Activated CD4-positive, alpha-beta memory T cell treated with anti-CD3 and anti-CD28 coated beads, Interleukin-2, amount 10 ng/mL, durations not matched to agents 7 days and 5 days (primary cell): ENCODE results near the gene PDIA2. TPM values are rescaled to one million over a fixed set of nuclear protein-coding genes. Genes with fewer than 3 reads are reported as not detected.

ENCODE experiments used
- CTCF ChIA-PET: fragments of 350-600 bp; sonication (Branson Sonifier 250); formaldehyde crosslinking; loops from one replicate; lab custom pipeline; 2021; ENCODE audit warnings: antibody characterized with exemption, inconsistent platforms; lab: Charles Lee
- POLR2A ChIA-PET: fragments of 350-600 bp; sonication (Branson Sonifier 250); formaldehyde crosslinking; loops from one replicate; lab custom pipeline; 2021; ENCODE audit warnings: antibody characterized with exemption; lab: Charles Lee
- DNase-seq: peaks from one replicate; pipeline ENCODE4 v3.0.0-alpha.2; 2020
- H3K27ac Mint-ChIP-seq: one replicate; pipeline ENCODE4 v1.8.0; 2021; ENCODE audit warnings: mild to moderate bottlenecking, mixed read lengths
- H3K27me3 Mint-ChIP-seq: one replicate; pipeline ENCODE4 v1.8.0; 2021; ENCODE audit warnings: mixed read lengths
- H3K36me3 Mint-ChIP-seq: one replicate; pipeline ENCODE4 v1.8.0; 2021; ENCODE audit warnings: low read depth, mixed read lengths
- H3K4me1 Mint-ChIP-seq: one replicate; pipeline ENCODE4 v1.8.0; 2021; ENCODE audit warnings: mixed read lengths
- H3K4me3 Mint-ChIP-seq: one replicate; pipeline ENCODE4 v1.8.0; 2021; ENCODE audit warnings: mild to moderate bottlenecking, mixed read lengths
- H3K9me3 Mint-ChIP-seq: one replicate; pipeline ENCODE4 v1.8.0; 2021; ENCODE audit warnings: mixed read lengths
- total RNA-seq, 2 experiments: library from RNA; stranded (reverse); gene quantifications; one replicate each; pipeline ENCODE4 v1.2.3, GENCODE V29; 2021

Gene PDIA2
- total RNA-seq, 2 experiments from 2014 or later: not detected

DNA sequence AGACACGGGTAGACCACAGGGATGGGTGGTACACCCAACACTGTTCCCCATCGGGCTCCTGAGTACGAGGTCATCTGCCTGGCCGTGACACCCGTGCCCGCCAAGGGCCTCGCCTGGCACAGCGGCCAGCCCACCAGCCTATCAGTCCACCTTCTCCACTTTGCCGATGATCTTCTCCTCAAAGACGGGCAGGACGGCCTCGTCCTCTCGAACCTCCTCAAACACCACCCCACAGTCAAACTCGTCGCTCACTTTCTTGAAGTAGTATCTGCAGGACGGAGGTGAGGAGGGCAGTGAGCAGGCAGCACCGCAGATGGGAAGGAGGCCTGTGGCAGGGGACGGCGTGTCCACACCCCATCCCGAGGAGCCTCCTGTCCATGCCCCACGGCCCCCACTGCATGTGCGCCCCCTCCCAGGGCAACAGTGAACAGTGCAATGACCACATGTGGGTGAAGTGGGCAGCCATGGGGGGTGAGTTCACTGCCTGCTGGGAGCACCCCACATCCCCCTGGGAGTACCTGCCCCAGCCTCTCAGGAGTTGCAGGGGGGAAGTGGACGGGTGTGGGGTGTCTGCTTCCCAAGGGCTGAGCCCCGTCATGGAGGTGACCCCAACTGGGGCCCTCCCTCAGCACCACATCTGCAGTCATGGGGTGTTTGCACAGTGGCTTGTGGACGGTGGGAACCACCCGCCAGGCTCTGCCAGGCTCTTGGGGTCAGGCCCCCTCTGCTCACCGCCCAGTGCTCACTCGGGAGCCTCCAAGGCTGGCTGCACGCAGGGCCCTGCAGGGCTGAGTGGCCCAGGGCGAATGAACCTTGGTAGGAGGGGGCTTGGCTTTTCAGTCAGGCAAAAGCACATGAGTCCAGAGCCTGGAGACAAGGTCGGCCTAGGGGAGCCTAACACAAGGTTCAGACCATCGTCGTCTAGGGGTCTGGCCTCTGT lies 5.3 kb downstream of the PDIA2 start:
- Mint-ChIP-seq H3K27ac (no peak overlapping the region), H3K27me3 (no peaks in the 10 kb centered on the region), H3K4me3 (no peak overlapping the region), H3K9me3 (no peaks in the 10 kb centered on the region), H3K4me1 (no peaks in the 10 kb centered on the region), H3K36me3 (peaks cover 6% of the 10 kb centered on the region)
- ChIA-PET CTCF (no interaction called here), POLR2A (no interaction called here)
- no peak for DNase-seq

DNA sequence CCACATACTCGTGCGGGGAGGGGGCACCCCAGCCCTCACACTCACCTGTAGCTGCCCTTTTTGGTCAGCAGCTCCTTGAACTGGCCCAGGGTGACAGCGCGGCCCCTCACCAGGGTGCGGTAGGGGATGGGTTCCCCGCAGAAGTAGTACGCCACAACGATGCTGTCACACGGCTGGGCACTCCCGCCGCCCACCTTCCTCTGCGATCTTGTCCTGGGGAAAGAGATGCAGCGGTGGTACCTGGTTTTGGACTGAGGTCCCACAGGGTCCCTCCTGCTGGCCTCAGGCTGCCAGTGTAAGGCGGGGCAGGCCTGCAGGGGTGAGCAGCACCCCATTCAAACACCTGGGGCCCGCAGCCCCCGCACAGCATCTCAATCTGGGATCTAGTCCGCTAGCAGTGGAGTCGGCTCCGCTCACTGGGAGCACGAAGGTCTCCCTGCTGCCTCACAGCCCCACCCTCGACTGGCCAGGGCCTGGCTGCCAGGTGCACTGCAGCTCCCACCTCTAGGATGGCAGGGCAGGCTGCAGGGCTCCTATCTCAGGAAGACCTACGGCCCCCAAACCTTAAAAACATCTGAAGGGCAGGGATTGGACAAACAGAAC lies 6.5 kb downstream of the PDIA2 start:
- Mint-ChIP-seq H3K4me1 (no peaks in the 10 kb centered on the region), H3K36me3 (peaks cover 6% of the 10 kb centered on the region), H3K27me3 (no peaks in the 10 kb centered on the region), H3K9me3 (no peaks in the 10 kb centered on the region), H3K4me3 (no peak overlapping the region), H3K27ac (no peak overlapping the region)
- DNase-seq: no peak
- ChIA-PET CTCF (no interaction called here), POLR2A (no interaction called here)

- Mint-ChIP-seq H3K4me1 (no peaks in the 10 kb centered on the region), H3K27ac (no peak overlapping the region), H3K4me3 (no peak overlapping the region)
Observed at GRCh38 chr16:290015-290680, 7.2 kb downstream of the PDIA2 start.

GRCh38 chr16:290681-291405 lies 7.9 kb downstream of the PDIA2 start:
- Mint-ChIP-seq H3K4me1 (no peaks in the 10 kb centered on the region), H3K4me3 (no peak overlapping the region), H3K27ac (no peak overlapping the region), H3K27me3 (no peaks in the 10 kb centered on the region), H3K9me3 (no peaks in the 10 kb centered on the region), H3K36me3 (peaks cover 6% of the 10 kb centered on the region)
- CTCF ChIA-PET: interaction anchor here (0.5 kb wide), 1 partner anchor 74 kb away, joined by 3 read pairs; no protein-coding TSS in a partner anchor
- no peak for DNase-seq
- POLR2A ChIA-PET: no interaction called here

More at GRCh38 chr16:290015-290680, 7.2 kb downstream of the PDIA2 start:
- Mint-ChIP-seq H3K9me3 (no peaks in the 10 kb centered on the region), H3K27me3 (no peaks in the 10 kb centered on the region), H3K36me3 (peaks cover 6% of the 10 kb centered on the region)
- ChIA-PET POLR2A (no interaction called here), CTCF (interaction anchor here (0.5 kb wide), 1 partner anchor 73 kb away, joined by 3 read pairs; no protein-coding TSS in a partner anchor)
- DNase-seq: no peak

DNA sequence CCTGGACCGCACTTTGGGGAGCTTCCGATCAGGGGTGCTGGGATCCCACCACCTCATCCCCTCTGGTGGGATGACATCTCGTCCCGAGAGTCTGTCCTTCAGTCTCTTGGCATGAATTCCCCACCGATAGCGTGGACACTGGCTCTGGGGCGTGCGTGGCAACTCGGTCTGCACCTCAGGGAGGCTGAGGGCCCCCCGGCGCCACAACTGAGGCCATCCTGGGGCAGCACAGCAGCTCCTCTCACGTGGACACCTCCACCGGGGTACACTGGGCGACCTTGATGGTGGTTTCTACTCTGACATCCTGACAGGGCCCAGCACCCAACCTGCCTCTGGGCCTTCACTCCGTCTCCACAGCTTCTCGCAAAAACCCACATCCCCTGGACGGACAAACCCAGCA lies 8.6 kb downstream of the PDIA2 start:
- Mint-ChIP-seq H3K4me3 (no peak overlapping the region), H3K4me1 (no peaks in the 10 kb centered on the region), H3K27ac (no peak overlapping the region), H3K36me3 (peaks cover 6% of the 10 kb centered on the region), H3K9me3 (no peaks in the 10 kb centered on the region), H3K27me3 (no peaks in the 10 kb centered on the region)
- no peak for DNase-seq
- CTCF ChIA-PET: no interaction called here
- POLR2A ChIA-PET: no interaction called here

DNA sequence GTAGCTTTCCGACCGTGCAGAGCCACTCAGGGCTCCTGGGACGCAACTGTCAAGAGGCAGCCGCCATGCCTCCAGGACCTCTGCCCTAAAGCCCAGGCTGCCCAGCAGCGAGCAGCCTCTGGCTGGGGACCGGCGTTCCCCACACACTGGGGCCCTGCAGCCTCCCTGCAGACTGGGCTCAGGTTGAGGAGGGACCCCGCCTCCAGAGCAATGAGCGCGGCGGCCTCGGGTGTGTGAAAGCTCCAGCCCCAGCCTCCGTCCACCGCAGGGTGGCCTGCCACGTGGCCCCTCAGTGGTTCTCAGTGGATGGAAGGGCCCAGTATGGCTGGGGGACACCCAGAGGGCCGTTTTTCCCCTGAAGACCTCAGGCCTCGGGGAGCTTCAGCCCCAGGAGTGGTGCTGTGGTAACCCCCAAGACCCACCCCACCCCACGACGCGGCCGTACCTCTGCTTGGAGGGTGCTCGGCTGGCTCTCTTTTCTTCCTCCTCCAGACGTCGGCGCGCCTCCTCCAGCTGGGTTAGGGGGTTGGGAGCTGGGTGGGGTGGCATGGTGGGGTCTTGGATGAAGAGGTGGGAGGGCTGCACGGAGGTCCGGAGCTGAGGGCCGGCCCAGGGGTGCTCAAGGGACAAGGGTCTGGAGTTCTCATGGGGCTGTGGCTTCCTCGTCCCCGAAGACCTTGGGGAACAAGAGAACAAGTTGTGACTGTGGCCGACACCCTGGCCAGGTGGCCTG lies 10.2 kb downstream of the PDIA2 start:
- Mint-ChIP-seq H3K9me3 (no peaks in the 10 kb centered on the region), H3K4me1 (no peaks in the 10 kb centered on the region), H3K36me3 (peaks cover 2% of the 10 kb centered on the region), H3K27ac (no peak overlapping the region), H3K4me3 (no peak overlapping the region), H3K27me3 (no peaks in the 10 kb centered on the region)
- DNase-seq: no peak
- ChIA-PET POLR2A (no interaction called here), CTCF (no interaction called here)

DNA sequence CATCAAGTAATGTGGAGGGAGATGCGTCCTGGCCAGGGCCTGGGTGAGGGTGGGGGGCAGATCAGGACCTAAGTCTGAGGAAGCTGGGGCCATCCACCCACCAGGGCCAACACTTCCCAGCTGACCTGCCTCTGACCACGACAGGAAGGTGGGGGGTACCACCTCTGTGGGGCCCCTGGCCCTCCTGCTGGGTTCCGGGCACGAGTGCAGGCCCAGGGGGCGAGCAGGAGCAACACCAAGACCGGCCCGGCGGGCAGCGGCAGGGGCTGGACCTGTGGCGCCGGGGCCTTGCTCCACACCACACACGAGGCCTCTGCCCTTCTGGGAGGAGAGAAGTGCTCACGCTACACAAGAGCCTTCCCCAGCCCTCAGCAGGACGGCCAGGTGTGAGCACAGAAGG lies 13.3 kb downstream of the PDIA2 start:
- ChIA-PET CTCF (no interaction called here), POLR2A (no interaction called here)
- Mint-ChIP-seq H3K9me3 (no peaks in the 10 kb centered on the region), H3K4me1 (no peaks in the 10 kb centered on the region), H3K27ac (no peak overlapping the region), H3K27me3 (no peaks in the 10 kb centered on the region), H3K4me3 (no peak overlapping the region), H3K36me3 (peaks cover 2% of the 10 kb centered on the region)
- DNase-seq: no peak

- ChIA-PET CTCF (no interaction called here), POLR2A (no interaction called here)
- H3K9me3 Mint-ChIP-seq: no peaks in the 10 kb centered on the region
- H3K27ac Mint-ChIP-seq: no peak overlapping the region
- H3K4me3 Mint-ChIP-seq: no peak overlapping the region
- no peaks in the 10 kb centered on the region for H3K4me1 Mint-ChIP-seq
- H3K27me3 Mint-ChIP-seq: no peaks in the 10 kb centered on the region
- peaks cover 2% of the 10 kb centered on the region for H3K36me3 Mint-ChIP-seq
- no peak for DNase-seq
Observed at GRCh38 chr16:296806-297510, 14.0 kb downstream of the PDIA2 start.

DNA sequence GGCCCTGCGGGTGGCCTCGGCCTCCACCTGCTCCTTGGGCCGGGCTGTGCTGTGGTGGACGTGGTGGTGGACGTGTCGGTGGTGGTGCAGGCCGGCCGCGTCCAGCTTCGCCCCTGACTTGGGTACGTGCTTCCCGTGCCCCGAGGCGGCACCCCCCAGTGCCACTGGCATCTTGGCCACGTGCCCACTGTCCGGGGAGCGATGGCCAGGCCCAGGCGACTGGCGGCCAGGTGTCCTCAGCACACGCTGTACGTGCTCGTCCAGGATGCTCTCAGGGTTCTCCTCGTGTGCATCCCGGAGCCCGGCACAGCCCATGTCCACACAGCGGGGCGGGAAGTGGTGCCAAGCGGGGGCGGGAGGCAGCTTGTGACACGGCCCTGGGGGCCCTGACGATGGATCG lies 14.9 kb downstream of the PDIA2 start:
- Mint-ChIP-seq H3K27me3 (no peaks in the 10 kb centered on the region), H3K4me3 (no peak overlapping the region), H3K27ac (no peak overlapping the region), H3K36me3 (no peaks in the 10 kb centered on the region), H3K9me3 (no peaks in the 10 kb centered on the region), H3K4me1 (no peaks in the 10 kb centered on the region)
- POLR2A ChIA-PET: no interaction called here
- no peak for DNase-seq
- CTCF ChIA-PET: no interaction called here

- Mint-ChIP-seq H3K27me3 (no peaks in the 10 kb centered on the region), H3K4me3 (no peak overlapping the region), H3K27ac (no peak overlapping the region), H3K36me3 (no peaks in the 10 kb centered on the region), H3K4me1 (no peaks in the 10 kb centered on the region), H3K9me3 (no peaks in the 10 kb centered on the region)
- POLR2A ChIA-PET: no interaction called here
- no peak for DNase-seq
- CTCF ChIA-PET: interaction anchor here (0.7 kb wide), 1 partner anchor 60 kb away, joined by 3 read pairs; no protein-coding TSS in a partner anchor
Observed at GRCh38 chr16:301235-301634, 18.3 kb downstream of the PDIA2 start.

GRCh38 chr16:301950-302349 lies 19.0 kb downstream of the PDIA2 start:
- Mint-ChIP-seq H3K27me3 (no peaks in the 10 kb centered on the region), H3K36me3 (no peaks in the 10 kb centered on the region), H3K27ac (no peak overlapping the region), H3K4me1 (no peaks in the 10 kb centered on the region), H3K4me3 (no peak overlapping the region), H3K9me3 (no peaks in the 10 kb centered on the region)
- DNase-seq: no peak
- ChIA-PET CTCF (no interaction called here), POLR2A (no interaction called here)
